SK-N-DZ (cell line): ENCODE measurements around the gene MEG3. TPM values are rescaled to one million over a fixed set of nuclear protein-coding genes. Genes with fewer than 3 reads are reported as not detected.
A peak's percentile ranks its signal among the peaks of the same experiment; 100 is the strongest.

Experiments
- DNase-seq: peaks from one replicate; pipeline ENCODE4 v3.0.0-alpha.2; 2015; ENCODE audit warnings: low spot score
- polyA plus RNA-seq, 2 experiments: library from polyadenylated mRNA; depleted of rRNA; stranded (reverse); fragments of >200 nt; gene quantifications; 2 replicates each; pipeline ENCODE4 v1.2.3, GENCODE V29; 2014

MEG3 gene
- polyA plus RNA-seq (2014; cell fraction: cytosol; rRNA removed): 191 and 312 TPM in 2 replicates
- polyA plus RNA-seq (2014; cell fraction: nucleus; rRNA removed): 2,588 and 3,028 TPM in 2 replicates

- peak; percentile 73 for DNase-seq
Measured at GRCh38 chr14:100825713-100826331, at the start of gene MEG3. TSS of gene MEG3 (plus strand) at chr14:100826118.

GRCh38 chr14:100776681-100777365 is 49.1 kb upstream of the MEG3 start:
- no peak for DNase-seq

GRCh38 chr14:100777366-100777817 is 48.5 kb upstream of the MEG3 start:
- no peak for DNase-seq

- peak; percentile 63 for DNase-seq
Measured at GRCh38 chr14:100777818-100778525, 47.9 kb upstream of the MEG3 start.

- DNase-seq: no peak
Measured at GRCh38 chr14:100778526-100778882, 47.4 kb upstream of the MEG3 start.

GRCh38 chr14:100778951-100779690 is 46.8 kb upstream of the MEG3 start:
- no peak for DNase-seq

- no peak for DNase-seq
Measured at GRCh38 chr14:100779691-100780080, 46.2 kb upstream of the MEG3 start.

DNA sequence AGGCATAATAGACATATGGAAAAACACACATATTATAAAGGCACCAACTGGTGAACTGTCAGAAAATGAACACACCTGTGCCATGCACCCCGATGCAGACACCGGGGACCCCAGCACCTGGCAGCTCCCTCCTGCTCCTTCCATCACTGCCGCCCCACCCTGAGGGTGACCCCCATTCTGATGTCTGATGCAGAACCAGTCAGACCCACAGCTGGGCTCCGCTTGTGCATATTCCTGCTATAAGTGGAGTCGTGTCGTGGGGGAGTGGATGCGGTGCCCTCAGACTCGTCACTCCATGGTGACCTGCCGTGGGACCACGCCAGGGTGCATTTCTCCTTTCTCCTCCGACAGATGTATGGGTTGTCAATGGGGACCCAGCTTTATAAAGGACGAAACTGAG is 45.7 kb upstream of the MEG3 start:
- DNase-seq: no peak

GRCh38 chr14:100780646-100781355 is 45.1 kb upstream of the MEG3 start:
- DNase-seq: no peak

DNA sequence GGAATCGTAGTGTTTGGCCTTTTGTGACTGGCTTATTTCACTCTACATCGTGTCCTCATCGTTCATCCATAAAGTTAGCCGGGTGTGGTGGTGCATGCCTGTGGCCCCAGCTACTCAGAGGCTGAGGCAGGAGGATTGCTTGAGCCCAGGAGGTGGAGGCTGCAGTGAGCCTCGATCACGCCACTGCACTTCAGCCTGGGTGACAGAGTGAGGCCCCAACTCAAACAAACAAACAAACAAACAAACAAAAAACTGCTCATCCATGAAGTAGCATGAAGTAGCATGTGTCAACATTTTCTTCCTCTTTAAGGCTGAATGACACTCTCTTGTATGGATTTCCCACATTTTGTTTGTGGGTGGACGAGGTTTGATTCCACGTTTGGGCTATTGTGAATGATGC is 44.0 kb upstream of the MEG3 start:
- no peak for DNase-seq

DNA sequence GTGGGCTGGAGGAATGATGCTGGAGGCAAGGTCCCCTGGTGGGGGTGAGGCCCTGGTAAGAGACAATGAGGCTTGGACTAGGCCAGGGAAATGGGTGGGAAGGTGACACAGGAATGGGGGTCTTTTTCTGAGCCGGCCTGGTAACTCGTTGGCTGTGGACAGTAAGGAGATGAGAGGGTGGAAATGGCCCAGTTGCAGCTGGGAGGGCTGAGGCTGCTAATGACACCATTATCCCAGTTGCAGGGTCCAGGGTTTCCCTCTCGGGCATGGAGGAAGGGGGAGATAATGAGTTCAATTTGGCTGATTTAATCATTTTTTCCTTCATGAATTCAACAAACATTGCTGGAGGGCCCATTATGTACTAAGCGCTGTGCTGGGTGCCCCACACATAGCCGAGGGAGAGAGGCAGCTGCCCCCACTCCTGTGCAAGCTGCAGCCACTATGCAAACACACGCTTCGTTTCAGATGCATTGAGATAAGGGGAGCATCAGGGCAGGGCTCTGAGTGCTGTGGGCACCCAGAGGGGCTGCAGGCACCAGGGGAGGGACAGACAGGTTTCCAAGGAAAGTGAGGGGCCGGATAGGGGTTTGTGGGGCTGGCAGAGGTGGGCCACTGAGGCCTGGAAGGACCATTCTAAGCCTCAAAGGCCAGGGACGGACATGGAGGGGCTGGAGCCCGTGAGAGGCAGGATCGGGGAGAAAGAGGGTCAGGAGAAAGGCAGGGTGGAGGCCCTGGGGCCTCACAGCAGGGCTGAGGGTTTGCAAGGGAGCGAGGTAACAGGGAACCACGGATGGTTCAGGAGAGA is 43.2 kb upstream of the MEG3 start:
- DNase-seq: peak; percentile 81

GRCh38 chr14:100783630-100784370 is 42.1 kb upstream of the MEG3 start:
- peak; percentile 87 for DNase-seq

DNA sequence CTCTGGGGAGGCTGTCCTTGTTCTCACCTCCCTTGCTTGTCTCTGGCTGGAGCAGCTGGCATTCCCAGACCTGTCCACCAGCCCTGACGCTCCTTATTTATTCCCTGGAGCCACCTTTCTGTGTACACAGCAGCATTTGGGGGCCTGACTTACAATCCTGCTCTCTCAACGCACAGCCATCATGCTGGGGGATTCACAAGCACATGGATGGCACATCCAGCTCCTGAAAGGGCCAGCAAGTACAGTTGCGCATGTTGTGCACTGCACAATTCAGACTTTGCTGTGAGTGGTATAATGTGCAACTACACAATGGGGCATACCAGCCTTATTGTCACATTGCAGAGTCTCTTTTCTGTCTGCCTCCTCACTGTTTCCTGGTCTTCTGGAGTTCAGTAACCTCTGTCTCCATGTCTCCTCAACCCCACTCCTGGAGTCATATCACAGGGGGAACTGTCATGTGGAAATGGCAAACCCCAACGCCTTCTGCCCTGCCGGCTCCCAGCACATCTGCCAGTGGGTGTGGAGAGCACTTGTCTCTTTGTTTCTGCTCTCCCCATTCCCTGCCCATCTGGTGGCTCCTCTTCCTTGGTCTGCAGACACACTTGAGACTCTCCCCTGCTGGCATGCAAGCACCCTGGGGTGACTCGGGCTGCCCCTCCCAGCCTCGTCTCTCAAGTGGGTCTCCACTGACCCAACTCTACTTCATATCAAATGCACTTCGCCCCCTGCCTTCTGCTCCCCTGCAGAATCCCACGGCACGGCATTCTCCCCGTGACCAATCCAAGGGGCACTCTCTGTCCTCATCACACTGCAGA is 41.2 kb upstream of the MEG3 start:
- no peak for DNase-seq

DNA sequence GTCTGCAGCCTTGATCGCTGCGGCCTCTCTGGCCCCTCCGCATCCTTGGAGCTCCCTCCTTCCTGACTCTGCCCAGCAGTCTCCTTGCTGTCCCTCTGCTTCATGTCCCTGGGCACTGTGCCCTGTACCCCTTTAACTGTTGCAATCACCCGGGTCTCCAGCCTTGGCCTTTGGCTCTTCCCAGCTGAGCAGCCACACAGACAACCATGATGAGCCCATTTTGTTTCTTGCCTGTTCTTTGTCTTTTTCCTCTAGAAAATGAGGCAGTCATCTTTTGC is 40.6 kb upstream of the MEG3 start:
- no peak for DNase-seq

GRCh38 chr14:100785626-100786025 is 40.3 kb upstream of the MEG3 start:
- no peak for DNase-seq

- no peak for DNase-seq
Measured at GRCh38 chr14:100786131-100786530, 39.8 kb upstream of the MEG3 start.

DNA sequence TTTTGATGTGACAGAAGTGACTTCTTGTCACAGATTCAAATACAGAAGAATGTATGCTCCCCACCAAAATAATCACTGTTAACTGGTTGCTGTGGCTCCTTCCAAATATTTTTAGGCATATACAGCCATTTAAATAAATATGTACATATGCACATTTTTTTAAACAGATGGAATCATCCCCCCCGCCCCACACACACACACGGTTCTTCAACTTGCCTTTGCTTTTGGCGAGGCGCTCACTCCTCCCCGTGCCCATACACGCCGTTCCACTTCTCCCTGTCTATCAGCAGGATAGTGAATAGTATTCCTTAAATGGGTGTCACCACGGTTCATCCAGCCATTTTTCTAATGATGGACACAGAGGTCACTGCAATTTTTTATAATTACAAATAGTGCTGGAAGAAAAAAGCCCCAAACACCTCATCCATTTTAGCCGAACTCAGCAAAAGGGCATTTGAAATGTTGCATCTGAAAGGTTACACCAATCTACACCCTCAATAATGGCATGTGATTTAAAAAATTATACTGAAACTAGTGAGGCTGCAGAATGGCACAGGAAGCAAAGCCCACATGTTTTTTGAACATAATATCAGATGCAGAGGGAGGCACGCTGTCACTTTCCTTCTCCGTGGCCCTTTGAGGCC is 39.2 kb upstream of the MEG3 start:
- DNase-seq: no peak

DNA sequence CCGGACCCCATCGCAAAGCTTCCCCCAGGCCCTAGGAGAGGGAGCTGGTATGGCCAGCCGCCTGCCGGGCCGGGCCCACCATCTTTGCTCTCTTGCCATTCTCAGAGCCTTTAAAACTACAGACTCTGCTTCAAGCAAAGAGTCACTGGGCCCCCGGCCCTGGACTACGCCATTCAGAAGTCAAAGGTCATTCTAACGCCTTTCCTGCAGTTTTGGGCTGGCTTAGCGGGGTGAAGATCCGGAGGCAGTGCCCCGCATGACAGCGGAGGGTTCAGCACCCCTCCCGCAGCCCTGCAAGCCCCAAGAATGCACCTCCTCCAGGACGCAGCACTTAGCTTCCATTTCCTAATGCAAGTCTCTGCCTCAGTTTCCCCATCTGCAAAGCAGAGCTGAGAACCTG is 38.3 kb upstream of the MEG3 start:
- no peak for DNase-seq

- DNase-seq: no peak
Measured at GRCh38 chr14:100788517-100788916, 37.4 kb upstream of the MEG3 start.
